Measurements from ENCODE around the gene GASK1B. TPM values are rescaled to one million over a fixed set of nuclear protein-coding genes. Genes with fewer than 3 reads are reported as not detected.

Gene GASK1B
- total and polyA plus RNA-seq, 2 of the 4 experiments (the other 2 are of a cell fraction), result 4.1 to 5.4 TPM

GRCh38 chr4:158181906-158182305 lies 9.1 kb upstream of the GASK1B start:
- no peak overlapping the region for H2AK5ac ChIP-seq (ENCODE audit: low read depth, low read length)
- no CpG with 5 or more reads among the region's 5 CpGs for WGBS, 2 experiments (ENCODE audit: extremely low coverage in 2 of 2, insufficient read length in 1 of 2)
- ATAC-seq (ENCODE audit: low read depth) (no peak), DNase-seq (no peak)
- H2AFZ ChIP-seq (replicated peaks; ENCODE audit: low read length, poor library complexity), result no peak overlapping the region
- H3K27me3 ChIP-seq (ENCODE audit: control insufficient read depth, insufficient read depth, low read length), result no peaks in the 10 kb centered on the region; the same call in 1 of the 2 replicates
- no peak overlapping the region for H3K27ac ChIP-seq (ENCODE audit: insufficient read depth, low read length)
- no peaks in the 10 kb centered on the region for H3K79me1 ChIP-seq (ENCODE audit: low read depth in 1 of 2, low read length in 2 of 2)
- no peak overlapping the region for H2BK120ac ChIP-seq (ENCODE audit: low read depth, low read length)
- H4K8ac ChIP-seq (ENCODE audit: low read depth in 2 of 2, low read length in 2 of 2), result no peak overlapping the region
- no peaks in the 10 kb centered on the region for H3K9me3 ChIP-seq (ENCODE audit: control insufficient read depth, insufficient read depth, low read length)
- H2BK20ac ChIP-seq (ENCODE audit: low read depth, low read length), result no peak overlapping the region
- in situ Hi-C loops (cut with MboI; ENCODE audit: low sequenced_read_pairs) (loop anchor here (25.0 kb wide), 1 partner anchor 970 kb away; the partner anchor contains the start of gene GRIA2), dilution Hi-C loops (cut with HindIII; ENCODE audit: low sequenced_read_pairs, unreplicated experiment) (loop anchor here (25.0 kb wide), 1 partner anchor 170 kb away; no protein-coding TSS in a partner anchor), intact Hi-C loops (cut with micrococcal nuclease) (no loop called here)
- H3K4ac ChIP-seq (ENCODE audit: low read depth, low read length), result no peak overlapping the region
- H3K4me2 ChIP-seq (ENCODE audit: low read depth, low read length), result no peak overlapping the region
- no peak overlapping the region for H3K9ac ChIP-seq (ENCODE audit: low read depth, low read length)
- CTCF ChIA-PET, result interaction anchor here (0.8 to 2.2 kb wide), 3 partner anchors 10 to 137 kb away, joined by 3 to 12 read pairs (median 4); no protein-coding TSS in a partner anchor
- no peak overlapping the region for H3K4me3 ChIP-seq (ENCODE audit: insufficient read depth, low read depth, low read length)
- no peaks in the 10 kb centered on the region for H4K20me1 ChIP-seq (ENCODE audit: insufficient read depth, low read length)
- POLR2A ChIA-PET (ENCODE audit: unreplicated experiment), result no interaction called here
- no peak overlapping the region for H3K14ac ChIP-seq (replicated peaks; ENCODE audit: low read depth, low read length)
- H3K23ac ChIP-seq (ENCODE audit: low read depth, low read length), result no peak overlapping the region
- no peak overlapping the region for H3K56ac ChIP-seq (ENCODE audit: extremely low read depth, insufficient read depth, low read length)
- no peaks in the 10 kb centered on the region for H3K9me1 ChIP-seq (ENCODE audit: insufficient read depth, low read length)
- no peaks in the 10 kb centered on the region for H3K4me1 ChIP-seq (ENCODE audit: control insufficient read depth, insufficient read depth, low read length)
- H2BK5ac ChIP-seq (ENCODE audit: low read depth, low read length, poor library complexity, severe bottlenecking), result no peak overlapping the region
- no peak overlapping the region for H4K91ac ChIP-seq (ENCODE audit: insufficient read depth, low read depth, low read length)
- H3K18ac ChIP-seq (ENCODE audit: low read depth, low read length), result no peak overlapping the region
- H4K5ac ChIP-seq (ENCODE audit: low read depth, low read length), result no peak overlapping the region
- no peak overlapping the region for H2BK15ac ChIP-seq (ENCODE audit: low read depth, low read length)
- H2AK9ac ChIP-seq (replicated peaks; ENCODE audit: low read depth, low read length, poor library complexity), result no peak overlapping the region
- no peaks in the 10 kb centered on the region for H3K36me3 ChIP-seq (ENCODE audit: control insufficient read depth, insufficient read depth, low read length)
- no peak for TF ChIP-seq CTCF (conservative IDR thresholded peaks at IDR 0.05; ENCODE audit: low read depth, low read length)
- no peak for TF ChIP-seq USF2 (IDR thresholded peaks at IDR 0.05; ENCODE audit: low read depth, low read length)
- no peak for TF ChIP-seq MAZ (IDR thresholded peaks at IDR 0.05; ENCODE audit: borderline replicate concordance, low read depth, low read length)
- no TSS peak for BruUV-seq (replicated peaks)
